ENCODE results near the gene TSHZ3.

TSHZ3 gene

GRCh38 chr19:31349160-31349881 is at the start of gene TSHZ3:
TSHZ3 (minus strand) TSS chr19:31349436; CDS start chr19:31349219, 217 bp downstream.
- DNase-seq (ENCODE audit: low read depth in 2 of 2): no peak

- no peak for DNase-seq (ENCODE audit: low read depth in 2 of 2)
Measured at GRCh38 chr19:31397308-31397707, 48.1 kb upstream of the TSHZ3 start.

DNA sequence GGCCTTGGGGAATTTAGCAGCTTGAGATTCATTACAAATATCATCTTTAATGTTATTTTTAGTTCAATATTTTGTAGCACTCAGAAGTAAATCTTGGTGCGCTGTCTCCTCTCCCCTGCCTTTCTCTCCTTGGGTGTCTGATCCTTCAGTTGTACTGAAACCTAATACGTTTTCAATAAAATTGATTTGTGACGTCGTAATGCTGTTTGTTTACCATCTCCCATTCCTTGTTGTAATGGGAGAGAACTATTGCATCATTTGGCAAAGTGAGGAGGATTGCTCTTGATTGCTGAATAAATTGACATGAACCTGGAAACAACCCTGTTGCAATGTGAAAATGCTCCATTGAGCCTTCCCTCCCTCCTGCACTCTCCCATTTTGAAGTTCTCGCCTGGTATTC is 43.2 kb upstream of the TSHZ3 start:
- DNase-seq (ENCODE audit: low read depth in 2 of 2): no peak

DNA sequence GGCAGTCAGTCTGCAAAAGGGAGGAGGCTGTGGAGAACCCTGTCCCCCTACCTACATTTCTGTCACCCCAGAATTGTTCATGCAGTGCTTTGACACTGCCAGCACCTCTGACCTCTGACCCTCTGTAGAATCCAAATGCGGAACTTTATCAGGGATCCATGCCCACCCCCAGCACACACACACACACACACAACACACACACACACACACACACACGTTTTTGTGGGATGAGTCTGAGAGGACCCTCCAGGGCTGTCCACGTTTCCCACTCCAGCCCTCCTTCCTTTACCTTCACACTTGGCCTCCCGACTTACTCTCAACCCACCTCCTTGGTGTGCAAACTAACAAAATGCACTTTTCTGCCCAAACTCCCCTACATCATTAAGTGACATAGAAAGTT is 42.3 kb upstream of the TSHZ3 start:
- DNase-seq (ENCODE audit: low read depth in 2 of 2): no peak

GRCh38 chr19:31390711-31391110 is 41.5 kb upstream of the TSHZ3 start:
- no peak for DNase-seq (ENCODE audit: low read depth in 2 of 2)

GRCh38 chr19:31389874-31390273 is 40.6 kb upstream of the TSHZ3 start:
- no peak for DNase-seq (ENCODE audit: low read depth in 2 of 2)

- no peak for DNase-seq (ENCODE audit: low read depth in 2 of 2)
Measured at GRCh38 chr19:31387717-31388301, 38.6 kb upstream of the TSHZ3 start.

DNA sequence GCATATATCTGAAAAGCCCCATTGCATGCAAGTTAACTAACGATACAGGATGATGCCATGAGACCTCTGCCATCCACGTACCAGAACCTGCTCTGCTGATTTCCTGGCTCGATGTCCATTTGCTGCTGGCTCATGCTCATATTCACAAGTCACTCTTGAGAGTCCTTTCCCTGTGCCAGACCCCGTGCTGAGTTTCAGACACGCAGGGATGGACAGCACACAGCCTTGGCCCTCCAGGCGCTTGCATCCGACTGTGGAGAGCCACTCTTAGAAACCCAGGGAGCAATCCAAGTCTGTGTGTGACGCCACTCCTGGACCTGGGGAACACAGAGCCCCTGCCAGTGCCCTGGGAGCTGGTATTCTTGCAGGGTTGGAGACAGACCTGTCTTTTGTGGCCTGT is 37.6 kb upstream of the TSHZ3 start:
- DNase-seq (ENCODE audit: low read depth in 2 of 2): no peak

- no peak for DNase-seq (ENCODE audit: low read depth in 2 of 2)
Measured at GRCh38 chr19:31385744-31386143, 36.5 kb upstream of the TSHZ3 start.

DNA sequence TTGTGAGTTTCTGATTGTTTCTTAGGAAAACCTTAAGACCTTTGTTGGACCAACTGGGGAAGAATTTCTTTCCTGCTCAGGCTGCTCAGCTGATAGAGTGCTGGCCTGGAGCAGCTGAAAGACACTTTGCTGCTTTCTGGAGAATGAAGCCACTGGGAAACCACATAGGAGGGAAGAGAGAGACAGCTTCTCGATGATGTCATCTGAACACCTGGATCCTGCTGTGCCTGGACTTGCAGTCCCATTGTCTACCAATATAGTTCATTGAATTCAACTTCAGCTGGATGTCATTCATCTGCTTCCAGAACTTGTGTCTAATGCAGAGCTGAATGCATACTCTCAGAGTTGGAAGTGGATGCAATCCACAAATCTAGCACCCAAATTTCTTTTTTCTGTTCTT is 34.3 kb upstream of the TSHZ3 start:
- no peak for DNase-seq (ENCODE audit: low read depth in 2 of 2)

GRCh38 chr19:31380854-31381253 is 31.6 kb upstream of the TSHZ3 start:
- no peak for DNase-seq (ENCODE audit: low read depth in 2 of 2)

- DNase-seq (ENCODE audit: low read depth in 2 of 2): no peak
Measured at GRCh38 chr19:31378404-31378803, 29.2 kb upstream of the TSHZ3 start.

GRCh38 chr19:31377736-31378135 is 28.5 kb upstream of the TSHZ3 start:
- no peak for DNase-seq (ENCODE audit: low read depth in 2 of 2)

- no peak for DNase-seq (ENCODE audit: low read depth in 2 of 2)
Measured at GRCh38 chr19:31372246-31372781, 23.1 kb upstream of the TSHZ3 start.

DNA sequence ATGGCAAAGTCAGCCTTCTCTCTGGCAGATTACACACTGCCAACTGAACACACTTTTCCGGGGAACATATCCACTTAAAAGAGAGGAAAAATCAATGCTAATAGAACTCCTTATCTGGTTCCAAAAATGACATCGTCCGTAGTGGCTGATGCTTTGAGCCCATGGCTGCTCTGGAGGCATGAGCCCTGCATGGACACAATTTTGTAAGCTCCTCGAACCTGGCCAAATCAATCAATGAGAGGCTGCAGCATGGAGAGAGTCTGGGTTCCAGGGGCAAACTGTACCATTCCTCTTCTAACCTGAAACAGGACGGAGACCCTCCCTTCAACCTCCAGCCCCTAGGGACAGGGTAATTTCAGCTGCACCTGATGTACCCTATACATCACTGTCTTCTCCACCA is 21.0 kb upstream of the TSHZ3 start:
- DNase-seq (ENCODE audit: low read depth in 2 of 2): no peak

DNA sequence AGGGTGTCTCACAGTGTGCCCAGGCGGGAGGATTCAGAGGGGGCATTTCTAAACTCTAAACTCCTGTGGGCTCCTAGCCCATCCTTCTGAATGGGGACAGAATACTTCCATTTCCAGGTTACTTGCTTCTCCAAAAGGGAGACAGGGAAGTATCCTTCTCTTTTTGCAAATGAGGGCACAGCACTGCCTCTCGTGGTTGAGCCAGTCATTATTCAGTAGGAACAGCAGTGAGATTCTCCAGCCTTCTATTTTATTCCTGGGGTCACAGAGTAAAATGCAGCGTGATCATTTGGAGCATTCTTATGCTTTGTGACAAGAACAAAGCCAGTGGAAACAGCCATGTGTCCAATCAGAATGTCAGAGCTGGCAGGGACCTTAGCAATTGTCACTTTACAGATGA is 15.7 kb upstream of the TSHZ3 start:
- DNase-seq (ENCODE audit: low read depth in 2 of 2): no peak

- DNase-seq (ENCODE audit: low read depth in 2 of 2): no peak
Measured at GRCh38 chr19:31361728-31362127, 12.5 kb upstream of the TSHZ3 start.

GRCh38 chr19:31357315-31357673 is 8.1 kb upstream of the TSHZ3 start:
- DNase-seq (ENCODE audit: low read depth in 2 of 2): no peak

GRCh38 chr19:31356587-31357314 is 7.5 kb upstream of the TSHZ3 start:
- DNase-seq (ENCODE audit: low read depth in 2 of 2): peak in 1 of 2 donors; percentile 38

DNA sequence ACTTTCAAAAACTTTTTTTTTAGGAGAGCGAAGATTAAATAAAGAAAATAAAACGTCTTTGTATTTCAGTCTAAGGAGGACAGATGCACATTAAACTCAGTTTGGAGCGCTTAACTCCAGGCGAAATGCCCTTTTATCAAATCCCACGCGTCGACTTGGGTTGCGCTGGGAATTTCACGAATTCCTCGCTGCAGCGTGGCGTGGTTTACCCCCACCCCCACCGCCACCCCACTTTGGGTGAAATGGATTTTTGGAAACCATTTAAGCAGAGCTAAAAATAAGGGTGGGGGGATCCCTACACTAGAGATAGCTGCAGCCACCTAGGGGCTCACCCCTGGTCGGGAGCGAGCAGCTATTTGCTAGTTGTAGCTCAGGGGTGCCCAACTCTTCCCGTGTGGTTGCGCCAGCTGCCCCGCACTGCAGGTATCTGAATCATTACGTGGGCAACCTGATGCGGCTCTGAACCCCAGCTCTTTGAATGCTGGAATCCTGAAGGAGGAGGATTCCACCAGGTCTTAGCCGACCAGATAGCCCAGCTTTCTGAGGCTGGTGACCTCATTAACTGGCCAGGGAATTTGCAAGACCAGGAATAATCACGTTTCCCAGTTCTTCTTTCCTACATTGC is 6.5 kb upstream of the TSHZ3 start:
- DNase-seq (ENCODE audit: low read depth in 2 of 2): no peak

GRCh38 chr19:31354799-31355664 is 5.8 kb upstream of the TSHZ3 start:
- DNase-seq (ENCODE audit: low read depth in 2 of 2): no peak

Measured in stimulated activated CD4-positive, alpha-beta T cell treated with anti-CD3 and anti-CD28 coated beads, Interleukin-1b, Interleukin-23, amount 100 ng/mL, for 1 hour (primary cell).